Fibroblast of peridontal ligament (primary cell): Measurements from ENCODE around the gene PRELID3B.
"Not testable (repeated sequence)": the region's sequence is repeated elsewhere in the genome, so short reads cannot be mapped to it uniquely, and the experiment has no call there.

ENCODE experiments used
- DNase-seq: peaks from one replicate; pipeline ENCODE4 v3.0.0-alpha.2; 2010; ENCODE audit errors: extremely low read depth

The PRELID3B gene

GRCh38 chr20:59048681-59049030 lies 6.1 kb upstream of the PRELID3B start:
- no peak for DNase-seq

GRCh38 chr20:59047938-59048680 lies 5.5 kb upstream of the PRELID3B start:
- DNase-seq: peak; percentile 73

GRCh38 chr20:59046862-59047261 lies 4.3 kb upstream of the PRELID3B start:
- no peak for DNase-seq

DNA sequence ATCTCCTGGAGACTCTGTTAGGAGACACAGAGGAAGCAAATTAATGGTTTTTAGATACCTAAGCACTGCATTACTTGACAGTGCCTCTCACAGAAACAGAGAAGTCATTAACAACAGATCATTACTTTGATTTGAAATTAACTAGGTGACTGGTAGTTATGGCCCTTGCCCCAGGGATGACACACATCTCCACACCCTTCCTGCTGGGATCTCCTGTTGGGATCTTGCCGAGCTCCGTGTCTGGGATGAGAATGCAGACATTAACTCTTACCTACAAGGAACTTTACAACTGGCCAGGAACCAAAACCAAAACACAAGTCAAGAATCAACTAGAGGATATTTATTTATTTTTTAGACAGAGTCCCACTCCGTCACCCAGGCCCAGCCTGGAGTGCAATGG lies 2.2 kb upstream of the PRELID3B start:
- DNase-seq: no peak

DNA sequence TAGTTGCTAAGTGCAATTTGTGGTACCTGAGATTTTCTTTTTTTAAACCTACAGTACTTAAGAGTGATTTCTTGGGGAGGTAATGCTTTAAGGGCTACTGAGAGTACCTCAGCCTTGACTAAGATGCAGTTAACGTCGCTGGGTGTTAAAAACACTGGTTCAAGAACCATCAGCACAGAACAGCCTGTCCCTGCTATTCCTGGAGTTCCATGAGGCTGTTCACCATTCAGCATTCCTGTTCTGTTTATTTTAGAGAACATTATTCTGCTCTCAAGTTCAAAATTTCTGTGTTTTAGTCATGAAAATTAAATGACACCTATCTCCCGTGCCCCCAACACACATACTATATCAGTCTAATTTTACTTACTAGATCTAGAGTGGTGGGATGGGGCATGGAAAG lies 1.7 kb upstream of the PRELID3B start:
- no peak for DNase-seq

DNA sequence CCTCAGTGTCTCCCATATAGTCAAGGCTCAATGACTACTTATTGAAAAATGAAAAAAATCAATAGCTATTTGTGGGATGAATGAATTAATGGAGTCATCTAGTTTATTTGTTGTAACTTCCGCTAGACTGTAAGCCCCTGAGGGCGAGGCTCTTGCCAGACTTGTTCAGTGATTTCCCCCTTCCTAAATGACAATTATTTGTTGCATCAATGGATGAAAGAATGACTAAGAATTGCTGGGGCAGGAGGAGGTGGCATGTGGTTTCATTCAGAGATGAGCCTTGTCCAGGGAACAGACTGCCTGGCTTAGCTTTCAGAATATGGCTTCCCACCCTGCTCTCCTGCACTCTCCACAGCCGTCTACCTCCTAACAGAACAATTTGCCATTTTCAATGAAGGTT lies 1.1 kb upstream of the PRELID3B start:
- no peak for DNase-seq

DNA sequence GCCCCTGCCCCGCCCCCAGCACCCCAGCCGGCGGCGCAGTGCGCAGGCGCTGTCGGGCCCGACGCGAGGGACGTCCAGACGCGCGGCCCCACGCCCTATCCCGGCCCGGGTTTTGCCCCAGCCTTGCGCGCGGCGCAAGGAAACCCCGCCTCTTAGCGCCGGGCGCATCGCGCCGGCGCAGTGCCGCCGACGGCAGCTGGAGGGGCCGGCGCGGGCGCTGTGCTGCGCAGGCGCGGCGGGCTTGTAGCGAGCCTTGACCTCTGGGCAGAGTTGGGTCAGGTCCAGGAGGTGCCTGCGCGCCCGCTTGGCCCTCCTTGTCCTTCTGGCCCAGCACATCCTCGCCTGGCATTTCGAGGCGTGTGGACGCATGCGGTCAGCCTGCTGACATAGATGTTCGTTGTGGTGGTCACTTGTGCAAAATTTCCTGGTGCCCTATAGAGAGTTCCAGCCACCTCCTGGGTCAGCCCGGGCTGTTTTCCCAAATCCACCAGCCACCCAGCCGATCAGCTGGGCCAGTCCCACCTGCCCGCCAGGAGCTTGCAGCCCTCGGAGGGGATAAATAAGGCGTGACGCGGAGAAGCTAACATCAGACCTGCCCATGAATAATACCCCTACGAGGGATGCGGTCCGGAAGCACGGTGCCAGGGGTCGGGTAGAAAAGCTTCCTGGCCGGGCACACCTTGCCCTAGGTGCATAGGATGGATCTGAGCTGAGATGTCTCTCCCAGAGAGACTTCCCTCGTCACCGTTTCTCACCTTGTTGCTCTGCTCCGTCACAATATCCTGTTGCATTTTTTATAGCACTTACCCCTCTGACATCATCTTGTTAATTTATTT lies 428 bp upstream of the PRELID3B start:
- peak; percentile 84 for DNase-seq

DNA sequence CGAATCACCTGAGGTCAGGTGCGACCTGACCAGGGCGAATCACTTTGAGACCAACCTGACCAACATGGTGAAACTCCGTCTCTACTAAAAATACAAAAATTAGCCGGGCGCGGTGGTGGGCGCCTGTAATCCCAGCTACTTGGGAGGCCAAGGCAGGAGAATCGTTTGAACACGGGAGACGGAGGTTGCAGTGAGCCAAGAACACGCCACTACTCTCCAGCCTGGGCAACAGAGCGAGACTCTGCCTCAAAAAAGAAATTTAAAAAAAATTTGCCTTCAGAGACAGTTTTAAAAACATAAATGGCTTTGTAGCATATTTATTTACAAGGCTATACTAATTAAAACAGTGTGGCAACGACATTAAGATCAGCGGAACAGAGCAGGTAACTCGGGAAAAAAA lies 1.1 kb downstream of the PRELID3B start:
- DNase-seq: not testable (repeated sequence)

DNA sequence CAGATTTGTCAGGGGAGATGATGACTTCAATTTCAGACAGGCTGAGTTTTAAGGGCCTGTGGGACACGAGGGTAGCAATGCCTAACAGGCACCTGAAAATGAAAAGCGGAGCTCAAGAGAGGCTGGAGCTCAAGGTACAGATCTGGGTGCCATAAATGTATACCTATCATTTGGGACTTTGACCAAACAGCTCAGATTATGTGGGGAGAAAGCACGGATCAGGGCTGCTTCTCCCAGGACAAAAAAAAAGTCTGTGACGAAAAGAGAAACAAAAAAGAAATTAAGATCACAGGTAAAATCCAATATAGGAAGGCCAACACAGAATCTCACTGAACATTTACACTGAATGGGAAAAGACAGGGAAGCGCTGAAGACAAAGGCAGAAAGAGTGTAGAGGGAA lies 1.9 kb downstream of the PRELID3B start:
- DNase-seq: no peak

DNA sequence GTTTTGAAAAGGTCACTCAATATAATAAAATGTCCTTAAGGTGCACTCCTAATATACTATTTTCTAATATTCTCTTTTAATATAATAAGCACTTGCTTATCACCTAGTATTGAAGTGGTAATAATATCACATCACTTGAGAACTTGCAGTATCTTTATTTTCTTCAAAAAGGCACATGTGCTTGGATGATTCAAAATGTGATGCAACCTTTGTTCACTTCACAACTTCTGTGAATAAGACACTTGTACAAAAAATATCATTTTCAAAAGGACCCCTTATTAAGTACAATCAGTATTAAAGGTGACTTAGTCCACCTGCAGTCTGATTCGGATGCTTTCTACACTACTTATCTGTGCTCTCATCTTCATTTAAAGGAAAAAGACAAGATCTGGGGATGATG lies 3.4 kb downstream of the PRELID3B start:
- peak; percentile 39 for DNase-seq

DNA sequence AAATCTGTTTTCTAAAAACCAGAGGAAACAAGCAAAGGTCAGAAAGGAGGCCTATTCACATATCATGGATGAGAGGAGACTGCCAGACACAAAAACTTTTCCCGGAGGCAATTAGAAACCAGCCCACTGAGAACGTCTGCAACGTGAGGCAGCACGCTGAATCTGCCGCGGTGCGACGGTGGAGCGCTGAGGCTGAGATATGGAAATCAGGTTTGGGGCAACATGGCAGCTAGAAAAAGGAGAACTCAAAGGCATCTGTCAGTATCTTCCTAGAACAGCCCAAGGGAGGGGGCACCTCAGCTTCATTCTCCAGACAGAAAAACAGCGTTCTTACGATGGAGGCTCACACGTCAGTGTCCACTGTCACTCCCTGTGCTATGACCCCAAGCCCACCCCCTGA lies 5.2 kb downstream of the PRELID3B start:
- DNase-seq: no peak

DNA sequence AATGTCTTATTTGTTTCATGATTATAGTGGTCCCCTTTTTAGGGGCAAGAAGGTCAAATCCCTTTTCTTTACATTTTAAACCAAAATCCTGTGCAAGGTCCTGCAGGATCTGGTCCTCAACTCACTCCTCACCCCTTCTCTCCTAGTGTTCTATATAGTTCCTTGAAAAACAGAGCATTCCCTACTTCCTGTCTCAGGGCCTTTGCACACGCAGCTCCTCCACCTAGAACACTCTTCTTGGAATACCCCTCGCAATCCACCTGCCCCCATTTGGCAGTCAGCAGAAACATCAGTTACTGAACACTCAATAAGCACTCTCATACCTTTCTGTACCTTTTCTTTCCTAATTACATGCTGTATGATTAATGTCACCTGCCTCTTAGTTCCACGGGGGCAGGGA lies 7.2 kb downstream of the PRELID3B start:
- no peak for DNase-seq

- DNase-seq: no peak
Observed at GRCh38 chr20:59033616-59034165, 8.9 kb downstream of the PRELID3B start.

DNA sequence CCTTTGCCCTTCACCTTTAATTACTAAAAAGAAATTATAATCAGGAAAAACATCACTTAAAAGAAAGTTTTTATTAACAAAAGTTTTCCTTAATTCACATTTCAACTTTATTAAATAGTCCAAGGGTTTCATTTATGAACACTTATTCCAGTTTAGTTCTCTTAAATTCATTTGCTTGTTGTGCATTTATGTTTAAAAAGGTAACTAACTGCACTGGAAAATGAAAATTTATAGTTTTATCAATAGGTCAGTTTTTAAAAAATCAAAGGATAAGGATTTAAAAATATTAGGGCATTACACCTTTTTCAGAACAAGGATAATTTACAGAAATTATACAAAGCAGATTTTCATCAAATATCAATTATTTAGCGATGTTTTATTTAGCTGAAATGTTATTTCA lies 9.5 kb downstream of the PRELID3B start:
- no peak for DNase-seq

GRCh38 chr20:59032713-59033059 lies 9.9 kb downstream of the PRELID3B start:
- DNase-seq: no peak

DNA sequence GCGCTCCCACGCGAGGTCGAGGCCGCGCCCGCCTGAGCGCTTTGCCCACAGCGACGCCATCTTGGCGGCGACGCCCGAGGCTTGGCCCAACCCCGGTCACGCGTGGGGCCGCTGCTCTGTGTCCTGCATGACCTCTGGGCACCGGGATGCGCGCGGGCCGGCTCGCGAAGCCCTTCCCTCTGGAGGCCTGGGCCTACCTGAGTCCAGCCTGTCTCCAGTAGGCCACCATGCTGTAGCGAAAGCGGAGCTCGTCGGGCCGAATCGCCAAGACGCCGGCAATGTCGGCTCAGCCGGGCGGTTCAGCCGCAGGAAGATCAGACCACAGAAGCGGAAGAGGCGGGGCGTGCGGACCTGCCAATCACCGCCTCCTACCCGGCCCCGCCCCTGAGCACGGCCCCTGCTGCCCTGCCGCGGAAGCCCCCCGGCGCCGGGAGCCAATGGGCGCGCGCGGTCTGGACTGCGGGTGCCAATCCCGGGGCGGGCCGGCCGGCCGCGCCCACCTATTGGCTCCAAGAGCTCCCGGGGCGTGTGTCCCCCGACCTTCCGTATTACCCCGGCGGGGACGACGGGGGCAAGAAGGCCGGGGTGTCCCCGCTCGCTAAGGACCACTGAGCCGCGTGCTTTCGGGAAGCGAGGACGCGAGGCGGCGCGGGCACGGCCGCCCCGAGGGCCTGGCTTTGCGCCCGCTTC lies 10.4 kb downstream of the PRELID3B start, which contains the start of gene ATP5F1E:
Gene ATP5F1E (minus strand): TSS at position 313 of the 690 bp plus-strand sequence. CDS start 84 bp downstream, at position 229.
- DNase-seq: peak; percentile 83

DNA sequence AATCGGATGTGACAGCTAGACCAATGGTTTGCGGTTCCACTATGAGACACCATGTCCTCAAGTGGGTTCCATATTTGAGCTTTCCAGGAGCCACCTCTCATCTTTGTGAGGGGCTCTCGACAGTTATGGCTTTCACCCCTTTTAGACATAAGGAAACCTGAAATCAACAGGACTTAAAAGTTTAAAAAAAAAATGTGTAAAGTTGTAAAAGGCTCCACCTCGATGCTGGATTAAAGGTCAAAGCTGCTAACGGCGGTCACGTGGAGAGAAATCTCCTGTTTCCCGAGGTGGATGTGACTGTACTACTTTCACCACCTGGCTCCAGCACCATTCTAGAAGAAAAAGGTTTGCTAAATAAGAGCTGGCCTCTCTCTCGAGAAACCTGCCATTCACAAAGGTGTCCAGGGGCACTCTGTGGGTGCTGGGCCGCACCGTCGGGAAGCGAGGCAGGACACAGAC lies 11.0 kb downstream of the PRELID3B start:
- no peak for DNase-seq

DNA sequence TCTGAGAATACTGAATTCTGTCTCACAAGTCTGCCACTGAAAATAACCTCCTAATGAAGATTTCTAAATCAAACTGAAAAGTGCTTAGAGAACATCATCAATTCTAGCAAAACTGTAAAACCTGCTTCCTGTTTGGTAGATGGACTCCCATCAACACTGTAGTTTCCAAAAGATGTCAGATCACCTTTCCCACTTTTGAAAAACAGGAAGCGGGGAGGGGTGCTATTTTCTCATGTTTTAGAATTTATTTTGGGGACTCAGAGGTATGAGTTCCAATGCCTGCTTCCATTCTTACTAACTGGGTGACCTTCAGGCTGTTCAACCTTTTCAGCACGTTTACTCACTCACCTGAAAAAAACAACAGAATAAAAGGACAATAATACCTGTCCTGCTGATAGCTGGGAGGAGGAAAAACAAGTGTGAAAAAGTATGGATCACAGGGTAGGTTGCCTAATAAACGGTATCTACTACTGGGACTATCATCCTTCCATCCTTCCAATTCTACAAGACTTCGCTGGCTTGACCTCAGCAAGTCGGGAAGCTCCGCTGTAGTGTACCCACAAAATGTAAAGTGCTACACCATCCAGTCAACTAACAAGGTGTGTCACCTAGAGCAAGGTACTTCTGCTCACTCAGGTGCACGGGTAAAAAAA lies 11.5 kb downstream of the PRELID3B start:
- DNase-seq: no peak

DNA sequence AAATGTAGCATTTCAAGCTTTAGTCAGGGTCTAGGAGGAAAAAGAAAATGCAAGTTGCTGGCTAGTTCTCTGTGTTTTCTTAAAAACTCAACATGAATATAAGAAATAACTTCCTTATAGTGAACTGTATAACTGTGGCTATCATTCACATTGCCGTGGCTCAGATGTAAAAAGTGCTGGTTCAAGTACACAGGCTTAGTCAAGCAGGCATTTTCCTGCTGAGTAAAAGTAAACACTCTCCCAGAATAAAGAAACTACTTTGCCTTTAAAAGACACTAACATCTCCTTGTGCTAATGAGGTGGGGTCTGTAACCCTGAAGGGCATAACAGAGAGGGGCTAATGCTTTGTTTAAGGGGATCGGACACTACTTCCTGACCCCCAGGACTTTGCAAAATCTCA lies 13.8 kb downstream of the PRELID3B start:
- DNase-seq: no peak

- peak; percentile 85 for DNase-seq
Observed at GRCh38 chr20:59027741-59028320, 14.8 kb downstream of the PRELID3B start.
